Neuronal stem cell (in vitro differentiated cells): Measurements from ENCODE around the gene CDC14B.

Source experiments
- DNase-seq: peaks from one replicate; pipeline ENCODE4 v3.0.0-alpha.2; 2013; ENCODE audit warnings: low spot score
- H2AFZ ChIP-seq: one replicate; pipeline ENCODE4 v1.6.1; 2013; ENCODE audit warnings: mild to moderate bottlenecking, low read length, inconsistent platforms
- H2AK5ac ChIP-seq: 2 replicates; pipeline ENCODE4 v1.6.1; 2013; ENCODE audit warnings: low read depth, mild to moderate bottlenecking, inconsistent platforms, low read length, moderate library complexity, mixed read lengths
- H2BK120ac ChIP-seq: 2 replicates; pipeline ENCODE4 v1.6.1; 2013; ENCODE audit warnings: low read depth, mild to moderate bottlenecking, inconsistent platforms, low read length, moderate library complexity, mixed read lengths
- H2BK12ac ChIP-seq: one replicate; pipeline ENCODE4 v1.6.1; 2013; ENCODE audit warnings: low read length, inconsistent platforms
- H2BK15ac ChIP-seq: 2 replicates; pipeline ENCODE4 v1.6.1; 2013; ENCODE audit warnings: mild to moderate bottlenecking, low read length, inconsistent platforms, mixed read lengths
- H2BK5ac ChIP-seq: one replicate; pipeline ENCODE4 v1.6.1; 2013; ENCODE audit warnings: inconsistent platforms, mild to moderate bottlenecking, low read length, moderate library complexity
- H3K14ac ChIP-seq: one replicate; pipeline ENCODE4 v1.6.1; 2013; ENCODE audit warnings: low read length, inconsistent platforms
- H3K18ac ChIP-seq: 2 replicates; pipeline ENCODE4 v1.6.1; 2013; ENCODE audit warnings: low read length, inconsistent platforms
- H3K23ac ChIP-seq: 2 replicates; pipeline ENCODE4 v1.6.1; 2013; ENCODE audit warnings: low read depth, mild to moderate bottlenecking, mixed read lengths, low read length, inconsistent platforms; ENCODE audit not compliant: poor library complexity
- H3K27ac ChIP-seq: replicated peaks from 3 replicates; pipeline ENCODE4 v1.5.1; 2013; ENCODE audit warnings: low read length, inconsistent platforms
- H3K27me3 ChIP-seq, 3 experiments: 2 replicates each; pipeline ENCODE4 v1.6.1; 2013; ENCODE audit warnings: low read length in 3 of 3, mild to moderate bottlenecking in 2 of 3, inconsistent platforms in 1 of 3, low read depth in 1 of 3, mixed read lengths in 1 of 3, moderate library complexity in 1 of 3; ENCODE audit not compliant: control insufficient read depth in 3 of 3, insufficient read depth in 3 of 3
- H3K36me3 ChIP-seq, 2 donors: replicated peaks in 1 of 2; 2 replicates each; pipeline ENCODE4 v1.6.1; 2013; ENCODE audit warnings: low read length in 2 of 2; ENCODE audit not compliant: control insufficient read depth in 2 of 2, insufficient read depth in 2 of 2
- H3K4ac ChIP-seq: 2 replicates; pipeline ENCODE4 v1.6.1; 2013; ENCODE audit warnings: inconsistent platforms, mild to moderate bottlenecking, low read length, moderate library complexity
- H3K4me1 ChIP-seq, 2 donors: 1 replicate in 1 of 2; 2 replicates in 1 of 2; pipeline ENCODE4 v1.6.1; 2013; ENCODE audit warnings: low read length in 2 of 2, low read depth in 1 of 2; ENCODE audit not compliant: control insufficient read depth in 2 of 2, insufficient read depth in 1 of 2
- H3K4me2 ChIP-seq: one replicate; pipeline ENCODE4 v1.6.1; 2013; ENCODE audit warnings: mild to moderate bottlenecking, low read length, inconsistent platforms; ENCODE audit not compliant: insufficient read depth, poor library complexity, severe bottlenecking
- H3K4me3 ChIP-seq, 2 donors: 2 replicates each; pipeline ENCODE4 v1.5.1; 2013; ENCODE audit warnings: low read length in 2 of 2, mild to moderate bottlenecking in 2 of 2, inconsistent platforms in 1 of 2, moderate library complexity in 1 of 2
- H3K79me1 ChIP-seq: one replicate; pipeline ENCODE4 v1.6.1; 2013; ENCODE audit warnings: low read depth, mild to moderate bottlenecking, inconsistent platforms, low read length, moderate library complexity
- H3K9ac ChIP-seq: one replicate; pipeline ENCODE4 v1.6.1; 2013; ENCODE audit warnings: mild to moderate bottlenecking, low read depth, low read length, inconsistent platforms; ENCODE audit not compliant: poor library complexity
- H3K9me3 ChIP-seq, 2 donors: replicated peaks in 1 of 2; 2 replicates each; pipeline versions ENCODE3 to v1.6.1; 2013; ENCODE audit warnings: low read length in 2 of 2, mild to moderate bottlenecking in 2 of 2, inconsistent platforms in 1 of 2, low read depth in 1 of 2, mixed read lengths in 1 of 2, moderate library complexity in 1 of 2; ENCODE audit not compliant: control insufficient read depth in 2 of 2, insufficient read depth in 1 of 2
- H4K8ac ChIP-seq: one replicate; pipeline ENCODE4 v1.6.1; 2013; ENCODE audit warnings: low read depth, mild to moderate bottlenecking, inconsistent platforms, low read length, moderate library complexity
- H4K91ac ChIP-seq: one replicate; pipeline ENCODE4 v1.6.1; 2013; ENCODE audit warnings: low read length, low read depth, mild to moderate bottlenecking, inconsistent platforms; ENCODE audit not compliant: poor library complexity
- WGBS, 2 donors: extraction: QIAGEN DNeasy Blood & Tissue Kit; methylation state at CpG; one replicate each; pipeline ENCODE4 v1.1.7; 2013; ENCODE audit warnings: missing lambda C conversion rate in 2 of 2, mixed read lengths in 1 of 2; ENCODE audit not compliant: insufficient read length in 2 of 2, insufficient replicate concordance in 1 of 2; ENCODE audit errors: extremely low coverage in 2 of 2; 5-methylcytosine and 5-hydroxymethylcytosine counted together

Gene CDC14B

DNA sequence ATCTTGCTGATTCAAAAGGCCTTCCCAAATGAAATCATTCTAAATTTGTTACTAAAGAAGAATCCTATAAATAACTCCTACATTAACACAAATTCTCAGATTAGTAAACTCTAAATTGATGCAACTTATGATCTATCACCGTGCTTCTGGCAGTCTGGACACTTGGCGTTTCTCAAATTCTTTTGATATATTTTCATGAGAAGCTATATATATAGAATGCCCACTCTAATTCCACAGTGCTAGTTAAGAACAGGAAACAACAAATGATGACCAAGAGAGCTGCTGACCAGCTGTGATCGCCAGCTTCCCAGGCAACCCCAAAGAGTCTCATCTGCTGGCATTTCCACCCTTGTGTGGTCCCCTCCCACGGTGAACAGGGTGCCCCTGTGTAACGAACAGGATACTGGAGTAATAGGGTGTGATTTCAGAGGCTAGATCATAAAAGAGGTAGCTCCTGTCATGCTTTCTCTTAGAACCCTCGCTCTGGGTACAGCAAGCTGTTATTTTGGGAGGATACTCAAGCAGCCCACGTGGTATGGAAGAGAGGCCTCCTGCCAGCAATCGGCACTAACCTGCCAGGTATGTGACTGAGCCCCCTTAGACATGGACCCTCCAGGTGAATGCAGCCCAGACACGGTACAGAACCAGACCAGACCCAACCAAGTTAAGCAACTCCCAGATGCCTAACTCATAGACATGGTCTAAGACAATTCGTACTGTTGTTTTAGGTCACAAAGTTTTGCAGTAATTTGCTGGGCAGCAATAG lies 64.7 kb downstream of the CDC14B start:
- H2AFZ ChIP-seq: no peak overlapping the region
- no peak overlapping the region for H3K4me2 ChIP-seq
- no peak overlapping the region for H3K18ac ChIP-seq
- no peak overlapping the region for H3K4ac ChIP-seq
- no peak overlapping the region for H2AK5ac ChIP-seq
- H3K9ac ChIP-seq: no peak overlapping the region
- H2BK15ac ChIP-seq: no peak overlapping the region
- no peak for DNase-seq
- no peak overlapping the region for H2BK120ac ChIP-seq
- no CpG with 5 or more reads among the region's 10 CpGs for WGBS, 2 donors
- no peaks in the 10 kb centered on the region for H3K9me3 ChIP-seq
- H3K27ac ChIP-seq: no peak overlapping the region
- H3K79me1 ChIP-seq: peaks cover under 1% of the 10 kb centered on the region
- peaks cover under 1 to 10% of the 10 kb centered on the region in 2 donors for H3K36me3 ChIP-seq
- no peak overlapping the region for H2BK12ac ChIP-seq
- no peak overlapping the region for H2BK5ac ChIP-seq
- H4K91ac ChIP-seq: no peak overlapping the region
- H3K23ac ChIP-seq: no peak overlapping the region
- peaks cover 2 to 7% of the 10 kb centered on the region in 2 donors for H3K4me1 ChIP-seq
- H4K8ac ChIP-seq: no peak overlapping the region
- no peak overlapping the region for H3K14ac ChIP-seq
- H3K27me3 ChIP-seq: no peaks in the 10 kb centered on the region
- no peak overlapping the region for H3K4me3 ChIP-seq

DNA sequence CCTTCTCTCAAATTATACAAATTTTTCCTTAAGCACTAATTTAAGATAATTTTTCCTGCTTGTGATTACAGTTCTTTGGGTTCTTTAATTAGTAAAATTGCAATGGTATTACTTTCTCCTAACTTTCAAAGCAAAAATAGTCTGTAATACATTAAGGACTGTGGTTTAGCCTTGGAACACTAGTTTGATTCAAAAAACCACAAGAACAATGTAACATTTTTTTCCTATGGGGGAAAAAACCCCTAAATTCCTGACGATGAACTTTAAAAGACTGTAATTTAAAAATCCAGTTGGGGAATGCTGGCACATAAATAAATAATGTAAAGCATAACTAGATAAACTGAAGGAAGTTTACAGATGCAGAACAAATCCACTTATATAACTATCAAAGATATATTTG lies 65.3 kb downstream of the CDC14B start:
- no peak overlapping the region for H3K27ac ChIP-seq
- H4K8ac ChIP-seq: no peak overlapping the region
- no peak overlapping the region for H3K4ac ChIP-seq
- H2BK120ac ChIP-seq: no peak overlapping the region
- no peaks in the 10 kb centered on the region for H3K79me1 ChIP-seq
- no peak overlapping the region for H3K9ac ChIP-seq
- H2BK5ac ChIP-seq: no peak overlapping the region
- no peak overlapping the region for H4K91ac ChIP-seq
- H3K4me2 ChIP-seq: no peak overlapping the region
- no peak for DNase-seq
- peaks cover 2 to 7% of the 10 kb centered on the region in 2 donors for H3K4me1 ChIP-seq
- no peak overlapping the region for H2BK15ac ChIP-seq
- no peak overlapping the region for H2AK5ac ChIP-seq
- H3K4me3 ChIP-seq: no peak overlapping the region
- H2BK12ac ChIP-seq: no peak overlapping the region
- H3K9me3 ChIP-seq: no peaks in the 10 kb centered on the region
- no peak overlapping the region for H2AFZ ChIP-seq
- H3K18ac ChIP-seq: no peak overlapping the region
- no peaks in the 10 kb centered on the region for H3K27me3 ChIP-seq
- no peak overlapping the region for H3K14ac ChIP-seq
- no CpG with 5 or more reads among the region's 1 CpG for WGBS, 2 donors
- peaks cover 0 to 10% of the 10 kb centered on the region in 2 donors for H3K36me3 ChIP-seq
- no peak overlapping the region for H3K23ac ChIP-seq

DNA sequence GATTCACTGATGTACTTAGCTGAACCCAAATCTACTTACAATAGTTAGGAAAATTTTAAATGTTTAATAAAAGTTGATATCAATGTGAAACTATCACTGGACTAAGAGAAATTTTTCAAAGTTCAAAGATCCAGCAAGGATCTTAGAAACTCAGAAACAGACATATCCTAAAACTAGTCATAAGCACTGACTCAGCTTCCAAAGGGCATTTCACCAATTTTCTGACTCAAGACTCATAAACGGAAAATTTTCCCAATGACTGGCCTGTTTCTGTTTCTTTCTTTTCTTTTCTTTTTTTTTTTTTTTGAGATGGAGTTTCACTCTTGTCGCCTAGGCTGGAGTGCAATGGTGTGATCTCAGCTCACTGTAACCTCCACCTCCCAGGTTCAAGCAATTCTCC lies 66.6 kb downstream of the CDC14B start:
- peaks cover 2 to 7% of the 10 kb centered on the region in 2 donors for H3K4me1 ChIP-seq
- no peak for DNase-seq
- no CpG with 5 or more reads among the region's 2 CpGs for WGBS, 2 donors

DNA sequence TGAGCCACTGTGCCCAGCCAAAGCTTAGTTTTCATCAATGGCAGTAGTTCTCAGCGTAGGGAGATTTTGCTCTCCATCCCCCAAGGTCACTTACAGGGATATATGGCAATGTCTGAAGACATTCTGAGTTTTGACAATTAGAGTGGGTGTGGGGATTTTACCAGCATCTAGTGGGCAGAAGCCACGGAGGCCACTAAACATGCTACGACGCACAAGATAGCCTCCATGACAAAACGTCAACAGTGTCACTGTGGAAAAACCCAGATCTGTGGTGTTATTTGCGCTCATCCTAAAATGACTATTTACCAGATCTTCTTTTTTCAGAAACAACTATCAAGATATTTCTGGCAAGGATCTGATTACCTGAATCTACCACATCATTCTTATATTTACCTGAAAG lies 68.2 kb downstream of the CDC14B start:
- Histone ChIP-seq H3K27ac (no peak overlapping the region), H4K91ac (no peak overlapping the region), H2BK12ac (no peak overlapping the region), H3K27me3 (no peaks in the 10 kb centered on the region), H2BK5ac (no peak overlapping the region), H2BK15ac (no peak overlapping the region), H3K18ac (no peak overlapping the region), H3K14ac (no peak overlapping the region), H3K4me2 (no peak overlapping the region), H2BK120ac (no peak overlapping the region), H3K9me3 (no peaks in the 10 kb centered on the region), H3K36me3 (peaks cover 0 to 15% of the 10 kb centered on the region in 2 donors), H3K79me1 (no peaks in the 10 kb centered on the region), H2AK5ac (no peak overlapping the region), H3K4ac (no peak overlapping the region), H4K8ac (no peak overlapping the region), H2AFZ (no peak overlapping the region), H3K4me3 (no peak overlapping the region), H3K4me1 (peaks cover 0 to 7% of the 10 kb centered on the region in 2 donors), H3K23ac (no peak overlapping the region), H3K9ac (no peak overlapping the region)
- no peak for DNase-seq
- WGBS, 2 donors: no CpG with 5 or more reads among the region's 6 CpGs

More for the DNA sequence above, 66.6 kb downstream of the CDC14B start:
- no peak overlapping the region for H4K91ac ChIP-seq
- no peak overlapping the region for H2BK120ac ChIP-seq
- no peak overlapping the region for H2AFZ ChIP-seq
- no peak overlapping the region for H3K4ac ChIP-seq
- no peaks in the 10 kb centered on the region for H3K27me3 ChIP-seq
- H2BK5ac ChIP-seq: no peak overlapping the region
- H3K4me2 ChIP-seq: no peak overlapping the region
- H3K18ac ChIP-seq: no peak overlapping the region
- H3K23ac ChIP-seq: no peak overlapping the region
- H3K36me3 ChIP-seq: peaks cover 0 to 12% of the 10 kb centered on the region in 2 donors
- H4K8ac ChIP-seq: no peak overlapping the region
- no peak overlapping the region for H3K9ac ChIP-seq
- no peak overlapping the region for H2BK12ac ChIP-seq
- H3K27ac ChIP-seq: no peak overlapping the region
- H2AK5ac ChIP-seq: no peak overlapping the region
- no peaks in the 10 kb centered on the region for H3K79me1 ChIP-seq
- H3K14ac ChIP-seq: no peak overlapping the region
- H3K9me3 ChIP-seq: no peaks in the 10 kb centered on the region
- no peak overlapping the region for H3K4me3 ChIP-seq
- H2BK15ac ChIP-seq: no peak overlapping the region
